Measurements from ENCODE around the gene C2orf69. TPM values are rescaled to one million over a fixed set of nuclear protein-coding genes. Genes with fewer than 3 reads are reported as not detected.

The C2orf69 gene
- total RNA-seq, 1 donor from 2014 or later = 8.8 TPM

GRCh38 chr2:199914372-199914958 is 3.4 kb downstream of the C2orf69 start:
- Mint-ChIP-seq H3K27me3 (ENCODE audit: unreplicated experiment) (no peaks in the 10 kb centered on the region), H3K4me1 (ENCODE audit: unreplicated experiment) (peaks cover 32% of the 10 kb centered on the region), H3K9me3 (ENCODE audit: unreplicated experiment) (no peaks in the 10 kb centered on the region), H3K4me3 (ENCODE audit: unreplicated experiment) (no peak overlapping the region), H3K27ac (ENCODE audit: unreplicated experiment) (peak overlapping the region; percentile 11), H3K36me3 (ENCODE audit: unreplicated experiment) (peaks cover 24% of the 10 kb centered on the region)
- DNase-seq (ENCODE audit: extremely low spot score, unreplicated experiment) = no peak
- TF ChIP-seq CTCF (IDR thresholded peaks at IDR 0.05) = no peak

DNA sequence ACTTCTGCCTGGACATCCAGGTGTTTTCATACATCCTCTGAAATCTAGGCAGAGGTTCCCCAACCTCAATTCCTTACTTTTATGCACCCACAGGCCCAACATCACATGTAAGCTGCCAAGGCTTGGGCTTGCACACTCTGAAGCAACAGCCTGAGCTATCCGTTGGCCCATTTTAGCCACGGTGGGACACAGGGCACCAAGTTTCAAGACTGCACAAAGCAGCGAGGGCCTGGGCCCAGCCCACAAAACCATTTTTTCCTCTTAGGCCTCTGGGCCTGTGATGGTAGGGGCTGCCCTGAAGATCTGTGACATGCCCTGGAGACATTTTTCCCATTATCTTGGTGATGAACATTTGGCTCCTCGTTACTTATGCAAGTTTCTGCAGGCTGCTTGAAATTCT is 5.9 kb downstream of the C2orf69 start:
- H3K9me3 Mint-ChIP-seq (ENCODE audit: unreplicated experiment) = no peaks in the 10 kb centered on the region
- no peaks in the 10 kb centered on the region for H3K27me3 Mint-ChIP-seq (ENCODE audit: unreplicated experiment)
- no peak for TF ChIP-seq CTCF (IDR thresholded peaks at IDR 0.05)
- peaks cover 21% of the 10 kb centered on the region for H3K4me1 Mint-ChIP-seq (ENCODE audit: unreplicated experiment)
- peaks cover 25% of the 10 kb centered on the region for H3K36me3 Mint-ChIP-seq (ENCODE audit: unreplicated experiment)
- no peak overlapping the region for H3K27ac Mint-ChIP-seq (ENCODE audit: unreplicated experiment)
- DNase-seq (ENCODE audit: extremely low spot score, unreplicated experiment) = no peak
- H3K4me3 Mint-ChIP-seq (ENCODE audit: unreplicated experiment) = no peak overlapping the region

DNA sequence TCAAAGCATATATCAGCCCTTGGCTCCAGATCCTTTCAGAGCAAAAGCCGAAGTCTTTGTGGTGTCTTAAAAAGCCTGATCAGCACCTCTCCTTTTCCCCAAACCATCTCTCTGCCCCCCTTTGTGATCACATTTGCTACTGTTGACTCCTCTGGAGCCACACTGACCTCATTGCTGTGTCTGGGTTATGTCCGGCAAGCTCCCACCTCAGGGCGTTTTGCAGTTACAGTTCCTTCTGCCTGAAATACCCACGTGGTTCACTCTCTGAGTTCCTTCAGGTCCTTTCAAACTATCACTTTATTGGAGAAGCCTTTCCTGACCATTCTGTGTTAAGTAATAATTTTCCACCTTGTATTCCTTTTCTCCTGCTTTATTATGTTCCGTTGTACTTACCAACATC is 11.8 kb downstream of the C2orf69 start:
- Mint-ChIP-seq H3K4me1 (ENCODE audit: unreplicated experiment) (peaks cover 15% of the 10 kb centered on the region), H3K27ac (ENCODE audit: unreplicated experiment) (peak overlapping the region; percentile 75), H3K4me3 (ENCODE audit: unreplicated experiment) (no peak overlapping the region), H3K9me3 (ENCODE audit: unreplicated experiment) (no peaks in the 10 kb centered on the region), H3K36me3 (ENCODE audit: unreplicated experiment) (peaks cover 24% of the 10 kb centered on the region), H3K27me3 (ENCODE audit: unreplicated experiment) (no peaks in the 10 kb centered on the region)
- TF ChIP-seq CTCF (IDR thresholded peaks at IDR 0.05) = no peak
- no peak for DNase-seq (ENCODE audit: extremely low spot score, unreplicated experiment)

DNA sequence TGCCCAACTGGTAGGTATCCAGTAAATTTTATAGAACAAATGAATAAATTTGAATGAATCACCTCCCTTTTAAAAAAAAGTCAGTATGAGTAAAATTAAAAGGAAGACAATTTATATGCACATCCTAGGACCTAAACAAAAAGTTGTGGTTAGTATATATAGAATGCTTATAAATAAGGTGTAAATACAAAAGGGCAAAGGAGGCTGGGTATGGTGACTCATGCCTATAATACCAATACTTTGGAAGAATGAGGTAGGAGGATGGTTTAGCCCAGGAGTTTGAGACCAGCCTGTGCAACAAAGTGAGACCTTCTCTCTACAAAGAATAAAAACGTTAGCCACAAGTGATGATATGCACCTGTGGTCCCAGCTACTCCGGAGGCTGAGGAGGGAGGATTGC is 12.8 kb downstream of the C2orf69 start:
- no peak overlapping the region for H3K27ac Mint-ChIP-seq (ENCODE audit: unreplicated experiment)
- H3K36me3 Mint-ChIP-seq (ENCODE audit: unreplicated experiment) = peaks cover 21% of the 10 kb centered on the region
- no peaks in the 10 kb centered on the region for H3K9me3 Mint-ChIP-seq (ENCODE audit: unreplicated experiment)
- DNase-seq (ENCODE audit: extremely low spot score, unreplicated experiment) = no peak
- peaks cover 15% of the 10 kb centered on the region for H3K4me1 Mint-ChIP-seq (ENCODE audit: unreplicated experiment)
- no peaks in the 10 kb centered on the region for H3K27me3 Mint-ChIP-seq (ENCODE audit: unreplicated experiment)
- TF ChIP-seq CTCF (IDR thresholded peaks at IDR 0.05) = no peak
- H3K4me3 Mint-ChIP-seq (ENCODE audit: unreplicated experiment) = no peak overlapping the region

DNA sequence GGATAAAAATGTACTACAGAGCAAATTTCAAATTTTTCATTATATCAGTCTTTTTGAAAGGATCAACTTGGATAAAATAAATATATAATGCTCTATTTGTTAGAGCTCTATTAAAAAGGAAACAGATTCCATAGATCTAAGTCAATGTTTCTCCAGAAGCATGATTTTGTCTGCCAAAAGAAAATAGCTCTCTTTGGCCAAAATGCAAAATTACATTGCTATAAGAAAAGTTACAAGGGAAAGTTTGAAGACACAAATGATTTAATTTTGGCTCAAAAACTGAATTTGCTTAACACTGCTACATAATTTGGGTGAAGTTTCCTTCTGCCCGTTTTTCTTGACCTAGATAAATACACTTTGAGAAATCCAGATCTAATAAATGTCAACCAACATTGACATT is 15.7 kb downstream of the C2orf69 start:
- no peaks in the 10 kb centered on the region for H3K27me3 Mint-ChIP-seq (ENCODE audit: unreplicated experiment)
- H3K9me3 Mint-ChIP-seq (ENCODE audit: unreplicated experiment) = no peaks in the 10 kb centered on the region
- TF ChIP-seq CTCF (IDR thresholded peaks at IDR 0.05) = no peak
- H3K4me1 Mint-ChIP-seq (ENCODE audit: unreplicated experiment) = peaks cover 15% of the 10 kb centered on the region
- no peak overlapping the region for H3K4me3 Mint-ChIP-seq (ENCODE audit: unreplicated experiment)
- H3K27ac Mint-ChIP-seq (ENCODE audit: unreplicated experiment) = no peak overlapping the region
- H3K36me3 Mint-ChIP-seq (ENCODE audit: unreplicated experiment) = peaks cover 24% of the 10 kb centered on the region
- no peak for DNase-seq (ENCODE audit: extremely low spot score, unreplicated experiment)

All from osteocyte (in vitro differentiated cells).